Left ventricle myocardium inferior (tissue), 1 donor: ENCODE measurements around the gene PROCA1. TPM values are rescaled to one million over a fixed set of nuclear protein-coding genes. Genes with fewer than 3 reads are reported as not detected.

Experiments used
- DNase-seq: peaks from one replicate; pipeline ENCODE4 v3.0.0-alpha.2; 2020
- H3K27ac ChIP-seq: fragments of 200-600 bp; replicated peaks from 2 replicates; pipeline ENCODE4 v1.8.0; 2021
- H3K27me3 ChIP-seq: fragments of 200-600 bp; 2 replicates; pipeline ENCODE4 v1.8.0; 2021; ENCODE audit warnings: low read depth
- H3K36me3 ChIP-seq: fragments of 200-600 bp; 2 replicates; pipeline ENCODE4 v1.8.0; 2021
- H3K4me1 ChIP-seq: fragments of 200-600 bp; 2 replicates; pipeline ENCODE4 v1.8.0; 2021
- H3K4me3 ChIP-seq: fragments of 200-600 bp; 2 replicates; pipeline ENCODE4 v1.8.0; 2021; ENCODE audit warnings: mild to moderate bottlenecking, moderate library complexity
- H3K9me3 ChIP-seq: fragments of 200-600 bp; replicated peaks from 2 replicates; pipeline ENCODE4 v1.8.0; 2021
- intact Hi-C: fragments of 100-400 bp; cut with micrococcal nuclease; formaldehyde crosslinking; loops from one replicate; pipeline ENCODE4 v1.11.0; 2022
- total RNA-seq: library from RNA; stranded (reverse); fragmentation: NEBNext Ultra II Directional; extraction: Animal tissue kit (Norgen Biotek cat#: 25700); gene quantifications from one replicate; pipeline ENCODE4 v1.2.1, GENCODE V29; 2021
- TF ChIP-seq, protein P1 (sequence below): fragments of 200-600 bp; IDR thresholded peaks from 2 replicates; pipeline ENCODE4 v1.8.0; 2021; ENCODE audit warnings: antibody characterized with exemption, mild to moderate bottlenecking, borderline replicate concordance
- donor health status: DM: no; HTN: yes; CAD: no; lungs with severe emphysema.

Gene PROCA1
- total RNA-seq, 1 donor from 2014 or later: 1.3 TPM

DNA sequence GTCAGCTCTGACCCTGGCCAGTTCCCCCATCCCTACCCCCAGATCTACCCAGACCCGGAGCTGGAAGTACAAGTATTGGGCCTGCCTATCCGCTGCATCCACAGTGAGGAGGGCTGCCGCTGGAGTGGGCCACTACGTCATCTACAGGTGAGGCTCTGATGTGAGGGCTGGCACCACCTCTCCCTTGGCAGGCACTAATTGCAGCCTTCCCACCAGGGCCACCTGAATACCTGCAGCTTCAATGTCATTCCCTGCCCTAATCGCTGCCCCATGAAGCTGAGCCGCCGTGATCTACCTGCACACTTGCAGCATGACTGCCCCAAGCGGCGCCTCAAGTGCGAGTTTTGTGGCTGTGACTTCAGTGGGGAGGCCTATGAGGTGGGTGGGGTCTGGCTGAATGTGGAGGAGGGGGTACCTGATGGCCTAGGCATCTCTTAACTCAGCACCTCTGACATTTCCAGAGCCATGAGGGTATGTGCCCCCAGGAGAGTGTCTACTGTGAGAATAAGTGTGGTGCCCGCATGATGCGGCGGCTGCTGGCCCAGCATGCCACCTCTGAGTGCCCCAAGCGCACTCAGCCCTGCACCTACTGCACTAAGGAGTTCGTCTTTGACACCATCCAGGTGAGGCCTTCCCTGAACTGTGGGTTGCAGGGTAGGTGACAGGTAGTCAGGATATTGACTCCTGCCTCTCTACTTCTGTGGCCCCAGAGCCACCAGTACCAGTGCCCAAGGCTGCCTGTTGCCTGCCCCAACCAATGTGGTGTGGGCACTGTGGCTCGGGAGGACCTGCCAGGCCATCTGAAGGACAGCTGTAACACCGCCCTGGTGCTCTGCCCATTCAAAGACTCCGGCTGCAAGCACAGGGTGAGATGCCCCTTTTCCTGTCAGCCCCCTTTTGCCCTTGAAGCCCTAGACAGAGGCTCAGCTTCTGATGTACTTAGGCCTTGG, 36.4 kb upstream of the PROCA1 start:
- intact Hi-C loops: no loop called here
- DNase-seq: no peak
- TF ChIP-seq, protein P1, sequence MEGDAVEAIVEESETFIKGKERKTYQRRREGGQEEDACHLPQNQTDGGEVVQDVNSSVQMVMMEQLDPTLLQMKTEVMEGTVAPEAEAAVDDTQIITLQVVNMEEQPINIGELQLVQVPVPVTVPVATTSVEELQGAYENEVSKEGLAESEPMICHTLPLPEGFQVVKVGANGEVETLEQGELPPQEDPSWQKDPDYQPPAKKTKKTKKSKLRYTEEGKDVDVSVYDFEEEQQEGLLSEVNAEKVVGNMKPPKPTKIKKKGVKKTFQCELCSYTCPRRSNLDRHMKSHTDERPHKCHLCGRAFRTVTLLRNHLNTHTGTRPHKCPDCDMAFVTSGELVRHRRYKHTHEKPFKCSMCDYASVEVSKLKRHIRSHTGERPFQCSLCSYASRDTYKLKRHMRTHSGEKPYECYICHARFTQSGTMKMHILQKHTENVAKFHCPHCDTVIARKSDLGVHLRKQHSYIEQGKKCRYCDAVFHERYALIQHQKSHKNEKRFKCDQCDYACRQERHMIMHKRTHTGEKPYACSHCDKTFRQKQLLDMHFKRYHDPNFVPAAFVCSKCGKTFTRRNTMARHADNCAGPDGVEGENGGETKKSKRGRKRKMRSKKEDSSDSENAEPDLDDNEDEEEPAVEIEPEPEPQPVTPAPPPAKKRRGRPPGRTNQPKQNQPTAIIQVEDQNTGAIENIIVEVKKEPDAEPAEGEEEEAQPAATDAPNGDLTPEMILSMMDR: no peak
- H3K4me3 ChIP-seq: no peak overlapping the region
- peaks cover 57% of the 10 kb centered on the region for H3K4me1 ChIP-seq
- H3K36me3 ChIP-seq: peaks cover 13% of the 10 kb centered on the region
- no peaks in the 10 kb centered on the region for H3K9me3 ChIP-seq
- H3K27me3 ChIP-seq: no peaks in the 10 kb centered on the region
- no peak overlapping the region for H3K27ac ChIP-seq

DNA sequence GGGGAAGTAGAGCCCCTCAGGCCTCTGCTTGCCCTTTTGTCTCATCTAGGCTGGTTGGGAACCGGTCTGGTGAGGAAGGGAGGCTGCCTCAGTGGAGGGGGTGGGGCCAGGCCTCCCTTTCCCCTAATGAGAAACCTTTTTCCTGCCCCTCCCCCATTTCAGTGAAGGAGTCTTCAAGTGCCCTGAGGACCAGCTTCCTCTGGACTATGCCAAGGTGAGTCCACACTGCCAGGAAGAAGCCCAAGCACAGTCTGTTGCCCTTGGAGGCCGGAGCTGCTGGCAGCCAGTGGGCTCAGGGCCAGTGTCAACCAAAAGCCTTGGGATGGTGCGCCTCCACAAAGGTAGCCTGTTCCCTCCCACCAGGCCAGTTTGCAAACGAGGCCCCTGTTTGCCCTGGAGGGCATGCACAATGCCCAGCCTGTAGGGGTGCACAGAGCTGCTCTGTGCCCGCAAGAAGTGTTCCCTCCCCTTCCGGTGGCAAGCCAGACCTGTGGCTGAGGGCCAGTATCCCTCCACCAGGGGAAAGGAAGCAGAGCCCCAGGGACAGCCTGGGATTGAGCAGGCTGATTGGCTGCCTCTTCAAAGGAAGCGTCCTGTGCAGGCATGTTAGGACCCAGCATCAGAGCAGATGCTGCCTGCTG, 35.5 kb upstream of the PROCA1 start:
- intact Hi-C loops: no loop called here
- no peak for DNase-seq
- Histone ChIP-seq H3K27me3 (no peaks in the 10 kb centered on the region), H3K4me3 (no peak overlapping the region), H3K36me3 (peaks cover 13% of the 10 kb centered on the region), H3K9me3 (no peaks in the 10 kb centered on the region), H3K4me1 (peaks cover 62% of the 10 kb centered on the region), H3K27ac (peak overlapping the region; percentile 30)
- TF ChIP-seq, protein P1: no peak

DNA sequence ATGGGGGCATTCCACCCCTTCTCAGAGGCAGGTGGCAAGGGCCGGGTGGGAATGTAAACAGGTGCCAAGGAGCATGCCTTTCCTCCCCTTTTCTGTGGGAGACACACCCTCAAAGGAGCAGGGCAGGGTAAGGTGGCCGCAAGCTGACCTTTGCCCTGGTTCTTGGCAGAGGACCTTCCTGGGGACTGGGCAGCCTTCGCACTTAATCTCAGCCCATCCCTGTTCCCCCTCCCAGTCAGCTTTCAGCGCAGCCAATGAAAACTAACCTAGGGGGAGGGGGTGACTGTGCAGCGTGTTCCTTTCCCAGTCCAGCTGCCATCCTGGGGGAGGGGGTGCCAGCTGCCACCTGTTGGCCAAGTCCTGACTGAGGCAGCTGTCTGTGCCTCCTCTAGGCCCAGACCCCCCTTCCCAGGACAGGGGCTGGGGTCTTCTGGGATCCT, 34.9 kb upstream of the PROCA1 start:
- Histone ChIP-seq H3K27ac (peak overlapping the region; percentile 30), H3K27me3 (no peaks in the 10 kb centered on the region), H3K9me3 (no peaks in the 10 kb centered on the region), H3K36me3 (peaks cover 13% of the 10 kb centered on the region), H3K4me1 (peaks cover 62% of the 10 kb centered on the region), H3K4me3 (no peak overlapping the region)
- TF ChIP-seq, protein P1: no peak
- intact Hi-C loops: no loop called here
- DNase-seq: no peak

DNA sequence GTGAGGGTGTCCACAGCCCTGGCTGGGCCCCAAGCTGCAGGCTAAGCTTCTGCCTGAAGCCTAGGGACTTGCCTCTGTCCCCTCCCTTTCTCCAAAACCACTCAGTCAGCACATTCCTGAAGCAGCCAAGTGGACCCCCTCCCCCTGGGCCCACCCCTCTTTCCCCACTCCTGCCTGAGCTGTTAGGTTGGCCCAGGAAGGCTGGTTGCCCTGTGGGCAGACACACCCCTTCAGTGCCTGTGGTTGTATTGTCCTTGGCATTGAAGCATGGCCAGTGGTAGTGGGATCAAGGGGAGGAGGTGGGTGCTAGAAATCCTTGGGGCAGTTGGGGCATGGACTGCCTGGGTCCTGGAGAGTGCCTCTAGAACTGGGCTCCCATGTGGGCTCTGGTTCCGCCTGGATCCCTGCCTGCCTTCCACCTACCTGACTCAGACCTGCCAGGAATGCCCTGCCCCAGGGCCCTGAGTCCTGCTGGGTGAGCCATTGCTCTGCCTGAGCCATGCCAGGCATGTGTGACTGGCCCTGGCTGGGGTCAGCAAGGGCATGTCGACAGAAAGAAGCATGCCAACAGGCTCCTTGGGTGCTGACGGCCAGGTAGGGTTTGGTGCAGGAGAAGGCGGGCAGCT, 34.2 kb upstream of the PROCA1 start:
- peak overlapping the region; percentile 84 for H3K4me3 ChIP-seq
- H3K27me3 ChIP-seq: no peaks in the 10 kb centered on the region
- intact Hi-C loops: no loop called here
- TF ChIP-seq, protein P1: no peak
- no peak for DNase-seq
- H3K27ac ChIP-seq: peak overlapping the region; percentile 87
- peaks cover 62% of the 10 kb centered on the region for H3K4me1 ChIP-seq
- no peaks in the 10 kb centered on the region for H3K9me3 ChIP-seq
- H3K36me3 ChIP-seq: peaks cover 13% of the 10 kb centered on the region

DNA sequence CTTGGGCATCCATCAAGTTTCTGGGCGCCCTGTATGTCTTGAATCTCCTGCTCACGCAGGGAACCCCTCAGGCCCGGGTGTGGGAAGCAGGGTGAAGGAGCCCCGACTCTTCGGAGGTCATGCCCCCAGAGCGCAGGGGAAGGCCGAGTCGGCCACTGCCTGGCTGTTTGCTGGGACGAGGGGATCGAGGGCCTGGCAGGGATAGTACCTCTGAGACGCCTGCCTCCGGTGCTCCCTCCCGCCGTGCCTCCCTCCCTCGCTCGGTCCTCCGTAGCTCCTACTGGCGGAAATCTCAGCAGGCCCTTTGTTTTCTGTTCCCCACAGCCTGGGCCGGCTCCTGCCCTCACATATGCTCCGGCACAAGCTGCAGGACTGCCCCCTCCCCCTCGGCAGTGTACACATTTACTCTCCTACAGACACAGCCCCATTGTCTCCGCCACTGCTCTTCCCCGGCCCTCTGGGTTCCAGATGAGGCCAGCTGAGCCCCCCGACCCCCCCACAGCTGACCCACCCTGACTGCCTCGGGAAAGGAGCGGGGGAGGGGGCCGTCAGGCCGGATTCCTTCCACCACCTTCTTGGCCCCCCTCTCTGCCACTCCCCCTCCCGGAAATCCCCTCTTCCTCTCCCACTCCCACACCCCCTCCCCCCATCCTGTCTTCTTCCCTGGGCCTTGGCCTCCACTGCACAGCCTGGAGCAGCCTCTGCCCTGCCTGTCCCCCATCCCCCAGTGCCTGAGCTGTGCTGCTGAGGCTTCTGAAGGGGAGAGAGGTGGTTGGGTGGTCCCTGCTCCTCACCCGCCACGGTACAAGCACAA, 33.5 kb upstream of the PROCA1 start:
- DNase-seq: no peak
- intact Hi-C loops: no loop called here
- peaks cover 59% of the 10 kb centered on the region for H3K4me1 ChIP-seq

More for the DNA sequence above, 33.5 kb upstream of the PROCA1 start:
- Histone ChIP-seq H3K4me3 (peak overlapping the region; percentile 84), H3K36me3 (peaks cover 13% of the 10 kb centered on the region), H3K27me3 (no peaks in the 10 kb centered on the region), H3K9me3 (no peaks in the 10 kb centered on the region), H3K27ac (peak overlapping the region; percentile 87)
- TF ChIP-seq, protein P1: no peak
